Choroid plexus epithelial cell (primary cell): ENCODE data around the gene TMEM150A.
"Not testable (repeated sequence)": the region's sequence is repeated elsewhere in the genome, so short reads cannot be mapped to it uniquely, and the experiment has no call there.

Experiments
- DNase-seq: peaks from one replicate; pipeline ENCODE4 v3.0.0-alpha.2; 2010; ENCODE audit warnings: low read depth
- H3K4me3 ChIP-seq: 2 replicates; pipeline ENCODE4 v1.5.1; 2011; ENCODE audit warnings: low read depth, mild to moderate bottlenecking, control low read depth, low read length, moderate library complexity
- CTCF ChIP-seq: conservative IDR thresholded peaks from 2 replicates; pipeline ENCODE4 v1.5.1; 2011; ENCODE audit warnings: low read depth, mild to moderate bottlenecking, control low read depth, inconsistent platforms, low read length, moderate library complexity

Gene TMEM150A

GRCh38 chr2:85628658-85629057 lies 26.2 kb upstream of the TMEM150A start:
- TF ChIP-seq CTCF, result no peak
- no peak for DNase-seq
- H3K4me3 ChIP-seq, result no peak overlapping the region

- DNase-seq, result no peak
- no peak overlapping the region for H3K4me3 ChIP-seq
- no peak for TF ChIP-seq CTCF
Measured at GRCh38 chr2:85623991-85624390, 21.5 kb upstream of the TMEM150A start.

GRCh38 chr2:85621338-85621737 lies 18.8 kb upstream of the TMEM150A start:
- no peak overlapping the region for H3K4me3 ChIP-seq
- no peak for DNase-seq
- no peak for TF ChIP-seq CTCF

- no peak for DNase-seq
- no peak overlapping the region for H3K4me3 ChIP-seq
- TF ChIP-seq CTCF, result no peak
Measured at GRCh38 chr2:85619617-85620016, 17.1 kb upstream of the TMEM150A start.

GRCh38 chr2:85617723-85618122 lies 15.2 kb upstream of the TMEM150A start:
- H3K4me3 ChIP-seq, result not testable (repeated sequence)

GRCh38 chr2:85615413-85615728 lies 12.9 kb upstream of the TMEM150A start:
- H3K4me3 ChIP-seq, result no peak overlapping the region
- TF ChIP-seq CTCF, result no peak
- DNase-seq, result no peak

More at GRCh38 chr2:85617723-85618122, 15.2 kb upstream of the TMEM150A start:
- not testable (repeated sequence) for DNase-seq

- not testable (repeated sequence) for H3K4me3 ChIP-seq, DNase-seq
Measured at GRCh38 chr2:85614757-85615156, 12.3 kb upstream of the TMEM150A start.

- DNase-seq, result no peak
- H3K4me3 ChIP-seq, result no peak overlapping the region
- no peak for TF ChIP-seq CTCF
Measured at GRCh38 chr2:85613717-85614515, 11.4 kb upstream of the TMEM150A start.
